Measurements from ENCODE around the gene KCNF1.

The KCNF1 gene

GRCh38 chr2:10919410-10919770 is 7.7 kb downstream of the KCNF1 start:
- DNase-seq (ENCODE audit: low read depth): no peak

DNA sequence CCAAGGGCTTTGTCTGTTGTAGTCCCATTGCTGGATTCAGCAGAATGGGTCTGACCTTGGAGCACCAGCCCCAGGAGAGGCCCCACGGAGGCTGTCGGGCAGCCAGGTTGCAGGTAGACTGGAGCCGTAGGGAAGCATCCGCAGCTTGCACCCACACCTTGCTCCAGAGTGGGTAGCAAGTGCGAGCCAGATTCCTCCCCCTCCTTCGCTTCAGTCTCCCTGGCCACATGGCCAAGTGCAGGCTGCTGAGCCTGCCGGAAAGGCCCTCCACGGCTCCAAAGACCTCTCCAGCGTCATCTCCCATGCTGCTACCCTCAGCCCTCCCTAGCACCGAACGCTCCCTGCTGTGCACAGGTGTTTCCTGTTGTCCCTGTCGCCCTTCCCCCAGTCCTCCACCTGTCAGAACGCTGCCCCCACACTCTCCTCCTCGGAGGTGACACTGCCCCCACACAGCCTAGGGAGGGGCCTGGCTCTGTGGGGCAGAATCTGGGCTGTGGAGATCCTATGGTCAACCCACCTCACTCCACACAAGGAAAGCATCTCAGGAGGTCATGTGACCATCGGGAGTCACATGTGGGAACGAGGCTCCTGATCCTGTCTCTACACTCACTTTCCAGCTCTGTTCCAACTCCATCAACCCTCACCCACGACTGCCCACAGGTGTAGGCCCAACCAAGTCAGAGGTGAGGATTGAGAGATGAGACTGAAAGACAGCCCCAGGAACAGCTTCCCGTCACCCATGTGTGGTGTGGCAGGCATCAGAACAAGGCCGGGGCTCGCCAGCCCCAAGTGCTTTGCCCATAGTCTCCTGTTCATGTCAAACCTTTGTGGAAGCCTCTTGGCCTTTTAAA is 8.3 kb downstream of the KCNF1 start:
- DNase-seq (ENCODE audit: low read depth): no peak

DNA sequence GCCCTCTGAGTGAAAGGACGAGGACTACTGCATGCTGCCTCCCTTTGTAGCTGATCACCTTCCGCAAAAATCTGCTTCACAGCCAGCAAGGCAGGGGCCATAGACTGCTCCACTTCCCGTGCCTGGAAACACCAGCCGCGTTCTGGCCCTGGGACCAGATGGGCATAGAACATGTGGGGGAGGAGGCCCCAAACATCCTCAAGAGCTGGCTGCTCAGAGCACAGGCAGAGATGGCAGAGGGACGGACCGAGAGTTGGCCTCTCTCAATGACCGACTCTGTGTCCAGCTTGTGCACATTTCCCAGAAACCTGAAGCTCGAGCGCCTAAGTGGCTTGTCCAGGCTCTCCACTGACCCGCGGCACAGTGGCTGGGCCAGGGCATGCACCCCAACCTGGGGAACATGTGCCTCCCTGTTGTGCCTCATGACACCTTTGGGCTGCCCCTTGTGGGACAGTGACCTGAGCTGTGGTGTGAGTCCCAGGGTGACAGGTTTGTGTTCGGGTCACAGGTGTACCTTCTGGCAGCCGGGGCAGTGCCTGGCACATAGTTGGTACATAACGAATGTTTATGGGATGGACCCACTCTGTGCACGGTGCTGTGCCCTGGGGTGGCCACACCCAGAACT is 9.1 kb downstream of the KCNF1 start:
- DNase-seq (ENCODE audit: low read depth): no peak

DNA sequence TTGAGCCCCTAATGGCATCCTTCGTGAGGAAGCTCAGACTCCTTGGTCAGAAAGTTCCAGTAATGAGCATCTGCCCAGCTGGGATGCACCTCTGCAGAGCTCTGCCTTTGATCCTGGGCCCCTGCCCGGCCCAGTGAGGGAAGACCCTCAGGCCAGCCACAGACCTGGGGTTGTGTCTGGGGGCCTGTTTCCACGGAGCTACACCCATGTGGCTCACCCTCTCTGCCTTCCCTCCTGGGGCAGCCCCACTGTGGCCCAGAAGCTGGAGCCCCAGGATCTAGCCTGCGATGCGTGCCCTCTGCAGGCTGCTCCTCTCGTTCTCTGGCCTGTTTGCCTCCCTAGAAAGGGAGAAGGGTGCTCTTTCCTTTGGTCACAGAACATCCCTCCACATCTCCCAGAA is 9.8 kb downstream of the KCNF1 start:
- DNase-seq (ENCODE audit: low read depth): no peak

DNA sequence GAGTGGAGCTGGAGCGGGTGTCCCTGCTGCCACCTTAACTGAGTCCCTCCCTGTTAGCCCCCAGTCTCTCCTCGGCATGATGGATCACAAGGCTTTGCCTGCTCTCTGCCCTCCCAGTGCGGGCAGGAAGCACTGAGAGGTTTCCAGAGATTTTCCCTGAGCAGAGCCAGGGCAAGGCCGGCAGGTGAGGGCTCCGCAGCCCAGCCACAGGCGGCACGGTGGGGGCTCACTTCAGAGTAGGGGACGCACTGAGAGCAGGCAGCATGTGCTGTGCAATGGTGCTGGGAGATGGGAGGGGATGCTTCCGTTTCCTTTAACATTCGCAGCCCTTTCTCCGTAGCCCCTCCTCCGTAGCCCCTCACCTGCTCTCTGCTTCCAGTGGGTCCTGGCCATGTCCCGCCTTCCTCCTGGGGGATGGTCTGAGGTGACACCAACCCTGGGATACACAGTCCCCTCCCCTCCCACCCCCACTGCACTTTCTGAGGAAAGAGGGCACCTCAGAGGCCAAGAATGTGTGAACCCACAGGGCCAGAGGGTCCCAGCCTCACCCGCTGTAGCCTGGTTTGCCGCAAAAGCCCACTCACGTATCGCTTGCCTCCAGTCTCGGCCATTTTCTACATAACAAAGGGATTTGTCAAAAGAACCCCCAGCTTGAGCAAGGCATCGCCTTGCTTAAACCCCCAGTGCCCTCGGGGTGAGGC is 10.7 kb downstream of the KCNF1 start:
- no peak for DNase-seq (ENCODE audit: low read depth)

GRCh38 chr2:10923008-10923375 is 11.3 kb downstream of the KCNF1 start:
- DNase-seq (ENCODE audit: low read depth): no peak

GRCh38 chr2:10923965-10924364 is 12.2 kb downstream of the KCNF1 start:
- DNase-seq (ENCODE audit: low read depth): no peak

- DNase-seq (ENCODE audit: low read depth): no peak
Measured at GRCh38 chr2:10924441-10924840, 12.7 kb downstream of the KCNF1 start.

- DNase-seq (ENCODE audit: low read depth): no peak
Measured at GRCh38 chr2:10924859-10925258, 13.1 kb downstream of the KCNF1 start.

- no peak for DNase-seq (ENCODE audit: low read depth)
Measured at GRCh38 chr2:10926191-10926820, 14.6 kb downstream of the KCNF1 start.

DNA sequence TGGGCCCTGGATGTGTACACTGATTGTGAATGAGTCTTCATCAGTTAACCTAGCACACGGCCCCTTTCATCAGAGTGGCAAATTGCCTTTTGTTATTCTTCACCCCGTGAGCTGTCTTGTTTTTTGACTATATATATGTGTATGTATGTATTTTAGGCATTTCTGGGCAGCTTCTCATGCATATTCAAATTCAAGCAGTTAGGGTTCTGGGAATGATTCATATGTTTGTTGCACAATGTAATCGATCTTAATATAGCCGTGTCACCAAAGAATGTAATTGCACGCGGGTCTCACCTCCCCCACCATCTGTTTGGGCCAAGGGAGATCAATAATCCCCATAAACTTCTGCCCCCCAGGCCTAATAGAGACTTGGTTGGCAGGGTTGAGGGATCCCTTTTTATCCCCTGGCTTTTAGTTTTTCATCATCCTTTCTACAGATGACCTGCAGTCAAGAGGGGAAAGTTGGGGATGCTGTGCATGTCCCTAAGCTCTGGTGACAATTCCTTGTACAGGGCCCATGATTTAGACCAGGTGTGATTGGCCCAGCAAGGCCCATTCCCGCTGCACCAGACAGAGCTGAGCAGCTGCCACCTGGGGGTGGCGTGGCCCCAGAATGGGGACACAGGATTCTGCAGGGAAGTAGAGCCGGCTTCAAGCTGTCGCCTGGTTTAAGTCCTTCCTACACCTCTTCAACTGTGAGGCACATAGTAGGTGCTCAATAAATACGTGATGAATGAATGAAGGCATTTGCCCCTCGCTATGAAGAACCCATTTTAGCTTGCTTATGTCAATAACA is 19.2 kb downstream of the KCNF1 start:
- DNase-seq (ENCODE audit: low read depth): no peak

DNA sequence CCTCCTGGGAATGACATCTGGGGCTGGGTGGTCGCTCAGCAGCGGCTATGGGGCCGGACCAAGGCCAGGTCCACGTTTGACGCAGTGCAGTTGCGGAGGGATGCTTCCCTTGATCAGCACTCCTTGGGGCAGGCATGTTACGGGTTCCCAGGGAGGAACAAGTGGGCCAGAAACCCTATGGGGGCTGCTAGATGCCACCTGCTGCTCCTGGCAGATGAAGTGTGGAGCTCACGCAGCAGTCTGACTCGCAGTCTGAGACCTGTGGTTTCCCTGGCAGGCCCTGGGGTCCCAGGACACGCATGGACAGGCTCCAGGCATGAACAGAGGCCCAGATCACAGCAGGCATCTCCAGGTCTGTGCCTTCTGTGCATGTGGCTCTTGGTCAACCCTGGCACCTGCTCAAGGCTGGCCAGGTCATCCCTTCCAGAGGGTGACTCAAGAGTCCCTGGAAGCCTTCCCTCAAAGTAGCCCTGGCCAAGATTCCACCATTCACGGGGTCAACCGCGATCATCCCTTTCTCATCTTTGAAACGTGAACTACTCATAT is 20.0 kb downstream of the KCNF1 start:
- DNase-seq (ENCODE audit: low read depth): no peak

- DNase-seq (ENCODE audit: low read depth): no peak
Measured at GRCh38 chr2:10932345-10933151, 20.8 kb downstream of the KCNF1 start.

GRCh38 chr2:10933700-10934225 is 22.0 kb downstream of the KCNF1 start:
- no peak for DNase-seq (ENCODE audit: low read depth)

- DNase-seq (ENCODE audit: low read depth): no peak
Measured at GRCh38 chr2:10934308-10934978, 22.7 kb downstream of the KCNF1 start.

DNA sequence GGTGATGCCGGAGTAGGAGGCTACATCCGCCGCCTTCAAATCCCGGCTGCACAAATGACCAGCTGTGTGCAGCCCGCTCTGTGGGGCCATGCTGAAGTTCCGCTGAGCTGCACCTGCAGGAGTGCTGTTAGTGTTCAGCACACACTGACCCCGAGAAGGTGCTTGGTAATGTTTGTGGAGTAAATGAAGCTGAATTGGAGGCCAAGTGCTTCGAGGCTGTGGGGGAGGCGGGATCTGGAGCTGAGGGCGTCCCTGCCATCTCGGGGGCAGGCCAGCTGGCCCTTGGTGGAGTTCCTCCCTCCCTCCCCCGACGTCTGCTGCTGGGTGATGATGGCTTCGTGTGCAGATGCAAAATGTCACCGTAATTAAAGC is 23.2 kb downstream of the KCNF1 start:
- no peak for DNase-seq (ENCODE audit: low read depth)

- no peak for DNase-seq (ENCODE audit: low read depth)
Measured at GRCh38 chr2:10935366-10935918, 23.7 kb downstream of the KCNF1 start.

DNA sequence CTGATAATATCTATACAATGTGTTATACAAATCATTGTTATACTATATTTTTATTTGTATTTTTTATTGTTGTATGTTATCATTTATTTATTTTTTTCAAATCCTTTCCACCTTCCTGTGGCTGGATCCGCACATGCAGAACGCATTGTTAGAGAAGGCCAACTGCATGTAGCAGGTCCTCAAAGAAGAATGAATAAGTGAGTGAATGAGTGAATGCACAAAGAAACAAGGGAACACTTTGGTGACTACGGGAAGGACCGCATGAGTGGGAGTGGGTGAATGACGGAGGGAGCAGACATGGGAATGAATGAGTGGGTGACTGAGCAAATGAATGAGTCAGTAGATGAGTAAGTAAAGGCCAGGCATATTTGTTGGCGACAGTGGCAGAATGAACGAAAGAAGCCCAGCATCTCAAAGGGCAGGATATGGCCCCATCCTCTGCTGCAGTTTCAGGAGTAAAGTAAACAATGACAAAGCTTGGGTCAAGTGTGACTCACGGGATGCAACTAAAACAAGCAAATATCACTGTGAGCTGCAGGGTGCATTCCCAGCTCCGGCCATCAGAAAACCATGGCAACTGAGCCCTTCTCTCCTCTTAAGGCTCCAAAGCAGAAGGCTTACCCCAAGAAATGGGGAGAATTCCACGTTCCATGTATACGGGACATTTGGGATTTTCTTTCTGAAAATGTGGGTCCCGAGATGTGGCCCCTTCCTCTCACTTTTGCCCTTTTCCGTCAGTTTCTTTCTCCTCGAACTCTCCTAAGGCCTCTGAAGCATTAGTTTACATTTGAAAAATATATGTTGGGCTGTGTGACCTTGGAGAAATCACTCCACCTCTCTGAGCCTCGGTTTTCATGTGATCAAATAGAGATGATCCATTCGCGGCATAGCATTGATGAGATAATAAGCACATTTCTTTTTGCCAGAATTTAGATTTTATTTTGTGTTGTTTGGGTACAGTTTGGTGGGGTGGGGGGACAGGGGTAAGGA is 24.5 kb downstream of the KCNF1 start:
- no peak for DNase-seq (ENCODE audit: low read depth)
